IPS DF 6.9 (cell line): ENCODE data around the gene RASL11A.
"Not testable (repeated sequence)": the region's sequence is repeated elsewhere in the genome, so short reads cannot be mapped to it uniquely, and the experiment has no call there.

Source experiments
- DNase-seq: peaks from one replicate; pipeline ENCODE4 v3.0.0-alpha.2; 2013; ENCODE audit warnings: low read depth, low spot score
- H3K27ac ChIP-seq: one replicate; pipeline ENCODE4 v1.5.1; 2013; ENCODE audit warnings: low read length, control low read depth
- H3K27me3 ChIP-seq: 2 replicates; pipeline ENCODE4 v1.6.1; 2013; ENCODE audit warnings: mild to moderate bottlenecking, low read length; ENCODE audit not compliant: control insufficient read depth, insufficient read depth
- H3K36me3 ChIP-seq: 2 replicates; pipeline ENCODE4 v1.6.1; 2013; ENCODE audit warnings: low read length; ENCODE audit not compliant: control insufficient read depth, insufficient read depth
- H3K4me1 ChIP-seq: 2 replicates; pipeline ENCODE4 v1.6.1; 2013; ENCODE audit warnings: low read length; ENCODE audit not compliant: control insufficient read depth, insufficient read depth
- H3K4me3 ChIP-seq: 2 replicates; pipeline ENCODE4 v1.5.1; 2013; ENCODE audit warnings: mild to moderate bottlenecking, low read length
- H3K9me3 ChIP-seq: 2 replicates; pipeline ENCODE4 v1.6.1; 2013; ENCODE audit warnings: low read length, inconsistent platforms; ENCODE audit not compliant: control insufficient read depth, insufficient read depth
- WGBS: extraction: QIAGEN DNeasy Blood & Tissue Kit; methylation state at CpG from one replicate; pipeline ENCODE4 v1.1.7; 2013; ENCODE audit warnings: mixed read lengths, missing lambda C conversion rate; ENCODE audit not compliant: insufficient read length, insufficient coverage; 5-methylcytosine and 5-hydroxymethylcytosine counted together

Gene RASL11A

DNA sequence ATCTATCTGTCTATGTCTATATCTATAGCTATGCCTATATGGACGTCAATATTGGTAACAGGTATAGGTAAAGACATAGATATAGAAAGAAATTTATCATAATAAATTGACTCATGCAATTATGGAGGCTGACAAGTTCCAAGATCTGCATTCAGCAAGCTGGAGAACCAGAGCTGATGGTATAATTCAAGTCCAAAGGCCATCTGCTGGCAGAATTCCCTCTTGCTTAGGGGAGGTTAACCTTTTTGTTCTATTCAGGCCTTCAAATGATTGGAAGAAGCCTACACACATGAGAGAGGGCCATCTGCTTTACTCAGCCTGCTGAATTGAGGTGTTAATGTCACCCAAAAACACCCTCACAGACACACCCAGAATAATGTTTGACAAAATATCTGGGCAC lies 10.8 kb downstream of the RASL11A start:
- H3K27ac ChIP-seq = no peak overlapping the region
- no peaks in the 10 kb centered on the region for H3K4me1 ChIP-seq
- no CpG with 5 or more reads among the region's 1 CpG for WGBS
- no peaks in the 10 kb centered on the region for H3K9me3 ChIP-seq
- H3K36me3 ChIP-seq = no peaks in the 10 kb centered on the region
- no peak overlapping the region for H3K4me3 ChIP-seq
- H3K27me3 ChIP-seq = no peaks in the 10 kb centered on the region
- no peak for DNase-seq

DNA sequence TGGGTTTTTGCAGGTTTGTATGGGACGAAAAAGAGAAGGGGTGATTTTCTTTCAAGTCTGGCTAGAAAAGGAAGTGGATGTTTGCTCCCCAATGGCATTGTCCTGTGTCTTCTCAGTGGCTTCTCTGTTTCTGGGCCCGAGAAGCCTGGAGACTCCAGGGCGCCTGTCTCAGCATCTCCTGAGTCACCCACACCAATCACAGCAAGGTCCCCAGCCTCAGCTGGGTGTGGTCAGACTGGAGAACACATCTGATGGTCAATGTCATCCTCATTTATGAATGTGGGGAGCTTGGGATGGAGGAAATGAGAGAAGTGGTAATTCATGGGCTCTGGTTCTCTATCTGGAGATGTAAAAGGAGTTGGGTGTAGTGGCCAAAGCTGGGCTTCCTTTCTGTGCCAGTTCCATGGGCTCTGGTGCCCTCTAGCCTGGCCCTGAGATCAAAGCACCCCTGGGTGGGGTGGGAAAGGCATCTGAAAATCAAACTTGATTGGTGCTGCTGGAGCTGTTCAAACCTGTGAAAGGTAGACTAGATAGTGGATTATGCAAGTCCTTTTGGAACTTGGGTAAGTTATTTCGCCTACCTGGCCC lies 13.4 kb downstream of the RASL11A start:
- DNase-seq = no peak
- Histone ChIP-seq H3K27ac (no peak overlapping the region), H3K4me3 (no peak overlapping the region), H3K9me3 (no peaks in the 10 kb centered on the region), H3K36me3 (no peaks in the 10 kb centered on the region), H3K4me1 (no peaks in the 10 kb centered on the region), H3K27me3 (no peaks in the 10 kb centered on the region)
- no CpG with 5 or more reads among the region's 4 CpGs for WGBS

DNA sequence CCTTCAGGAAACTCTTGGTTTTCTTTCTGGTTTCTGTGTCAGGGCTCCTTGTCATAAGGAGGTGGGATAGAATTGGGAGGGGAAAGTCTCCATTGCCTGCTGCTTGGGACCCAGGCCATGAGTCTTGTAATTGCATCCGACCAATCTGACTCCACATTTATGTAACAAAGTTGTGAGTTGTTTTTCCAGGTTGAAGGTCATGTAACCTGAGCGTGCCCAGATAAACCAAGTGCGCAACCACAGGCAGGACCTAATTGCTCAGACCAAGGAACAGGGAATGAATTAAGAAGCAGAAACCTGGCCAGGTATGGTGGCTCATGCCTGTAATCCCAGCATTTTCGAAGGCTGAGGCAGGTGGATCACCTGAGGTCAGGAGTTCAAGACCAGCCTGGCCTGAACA lies 17.8 kb downstream of the RASL11A start:
- H3K4me3 ChIP-seq = no peak overlapping the region
- no peaks in the 10 kb centered on the region for H3K4me1 ChIP-seq
- no CpG with 5 or more reads among the region's 4 CpGs for WGBS
- H3K9me3 ChIP-seq = no peaks in the 10 kb centered on the region
- DNase-seq = no peak
- H3K27ac ChIP-seq = no peak overlapping the region
- no peaks in the 10 kb centered on the region for H3K36me3 ChIP-seq
- H3K27me3 ChIP-seq = no peaks in the 10 kb centered on the region

DNA sequence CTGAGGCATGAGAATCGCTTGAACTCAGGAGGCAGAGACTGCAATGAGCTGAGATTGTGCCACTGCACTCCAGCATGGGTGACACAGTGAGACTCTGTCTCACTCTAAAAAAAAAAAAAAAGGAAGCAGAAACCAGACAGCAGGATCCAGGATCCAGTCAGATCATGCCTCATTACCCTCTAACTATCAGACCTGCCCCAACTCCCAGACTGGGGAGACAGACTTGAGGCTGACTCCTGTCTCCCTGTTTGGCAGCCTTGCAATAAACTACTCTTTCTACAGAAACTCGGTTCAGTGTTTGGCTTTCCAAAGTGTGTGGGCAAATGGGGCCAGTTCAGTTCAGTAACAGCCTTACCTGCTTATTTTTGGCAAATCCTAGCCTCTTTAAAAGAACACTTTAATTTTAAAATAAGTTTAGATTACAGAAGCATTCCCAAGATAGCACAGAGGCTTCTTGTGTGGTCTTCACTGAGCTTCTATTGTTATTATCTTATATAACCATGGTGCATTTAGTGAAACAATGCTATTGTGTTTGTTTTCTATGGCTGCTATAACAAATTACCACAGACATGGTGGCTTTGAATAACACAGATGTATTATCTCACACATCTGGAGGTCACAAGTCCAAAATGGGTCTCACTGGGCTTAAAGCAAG lies 18.5 kb downstream of the RASL11A start:
- H3K4me3 ChIP-seq = no peak overlapping the region
- no peaks in the 10 kb centered on the region for H3K36me3 ChIP-seq
- no peaks in the 10 kb centered on the region for H3K27me3 ChIP-seq
- H3K4me1 ChIP-seq = no peaks in the 10 kb centered on the region
- no peak overlapping the region for H3K27ac ChIP-seq
- no CpG with 5 or more reads among the region's 2 CpGs for WGBS
- no peaks in the 10 kb centered on the region for H3K9me3 ChIP-seq
- no peak for DNase-seq

DNA sequence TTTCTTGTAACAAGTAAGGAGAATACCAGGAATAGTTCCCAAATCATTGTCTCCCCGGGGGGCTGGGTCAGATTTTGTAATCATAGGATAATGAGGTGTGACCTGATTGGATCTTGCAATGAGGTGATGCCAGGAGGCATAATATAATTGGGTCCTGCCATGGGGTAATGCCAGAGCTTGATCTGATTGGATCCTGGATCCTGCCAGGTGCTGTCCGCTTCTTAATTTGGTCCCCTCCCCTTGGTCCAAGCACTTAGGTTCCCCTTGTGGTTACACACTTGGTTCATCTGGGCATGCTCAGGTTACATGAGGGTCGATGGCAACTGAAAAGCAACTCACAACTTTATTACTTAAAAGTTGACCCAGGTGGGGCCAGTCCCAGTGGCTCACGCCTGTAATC lies 20.1 kb downstream of the RASL11A start:
- no CpG with 5 or more reads among the region's 4 CpGs for WGBS

DNA sequence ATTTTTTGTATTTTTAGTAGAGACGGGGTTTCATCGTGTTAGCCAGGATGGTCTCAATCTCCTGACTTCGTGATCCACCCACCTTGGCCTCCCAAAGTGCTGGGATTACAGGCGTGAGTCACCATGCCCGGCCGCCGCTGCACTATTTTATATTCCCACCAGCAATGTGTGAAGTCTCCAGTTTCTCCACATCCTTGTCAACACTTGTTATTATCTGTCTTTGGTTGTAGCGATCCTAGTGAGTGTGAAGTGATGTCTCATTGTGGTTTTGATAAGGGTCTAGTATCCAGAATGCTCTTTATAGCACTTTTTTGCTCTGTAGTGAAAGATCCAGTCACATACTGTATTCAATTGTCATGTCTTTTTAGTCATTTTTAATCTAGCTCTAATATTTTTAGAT lies 21.3 kb downstream of the RASL11A start:
- H3K4me1 ChIP-seq = not testable (repeated sequence)
- no CpG with 5 or more reads among the region's 8 CpGs for WGBS

More for the DNA sequence above, 20.1 kb downstream of the RASL11A start:
- H3K36me3 ChIP-seq = no peaks in the 10 kb centered on the region
- no peaks in the 10 kb centered on the region for H3K9me3 ChIP-seq
- H3K27ac ChIP-seq = no peak overlapping the region
- H3K4me1 ChIP-seq = no peaks in the 10 kb centered on the region
- no peaks in the 10 kb centered on the region for H3K27me3 ChIP-seq
- no peak overlapping the region for H3K4me3 ChIP-seq
- no peak for DNase-seq

DNA sequence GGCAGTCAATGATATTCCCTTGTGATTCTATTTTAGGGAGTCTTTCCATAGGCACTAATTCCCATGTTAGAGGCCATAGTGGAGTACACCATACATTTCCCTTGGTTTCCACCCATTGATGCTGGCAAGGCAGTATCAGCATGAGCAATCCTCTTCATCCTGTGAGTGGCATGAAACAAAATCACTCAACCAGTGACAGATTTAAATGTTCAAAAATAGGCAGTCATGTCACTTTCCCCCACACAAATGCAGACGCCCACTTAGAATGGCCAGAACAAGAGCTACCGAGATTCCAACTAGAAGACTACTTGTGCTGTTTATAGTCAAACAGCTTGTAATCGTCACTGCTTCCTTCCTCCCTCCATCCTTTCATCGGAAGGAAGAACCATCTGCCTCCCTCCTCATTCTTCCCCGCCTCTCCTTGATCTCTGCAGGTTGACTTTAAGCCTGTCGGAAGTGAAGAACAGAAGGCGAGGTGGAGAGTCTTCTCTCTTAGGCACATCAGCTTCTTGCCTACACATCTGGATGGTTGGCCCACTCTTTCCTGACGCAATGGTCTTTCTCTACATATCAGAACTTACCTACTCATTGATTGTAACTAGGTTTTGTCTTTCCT lies 22.6 kb downstream of the RASL11A start:
- DNase-seq = no peak
- no peaks in the 10 kb centered on the region; the same call in 1 of the 2 replicates for H3K27me3 ChIP-seq
- WGBS = no CpG with 5 or more reads among the region's 8 CpGs
- no peak overlapping the region for H3K4me3 ChIP-seq
- no peak overlapping the region for H3K27ac ChIP-seq
- no peaks in the 10 kb centered on the region for H3K4me1 ChIP-seq
- no peaks in the 10 kb centered on the region for H3K9me3 ChIP-seq
- no peaks in the 10 kb centered on the region for H3K36me3 ChIP-seq

More for the DNA sequence above, 21.3 kb downstream of the RASL11A start:
- H3K4me3 ChIP-seq, H3K27me3 ChIP-seq, H3K36me3 ChIP-seq, DNase-seq, H3K27ac ChIP-seq, H3K9me3 ChIP-seq: not testable (repeated sequence)

DNA sequence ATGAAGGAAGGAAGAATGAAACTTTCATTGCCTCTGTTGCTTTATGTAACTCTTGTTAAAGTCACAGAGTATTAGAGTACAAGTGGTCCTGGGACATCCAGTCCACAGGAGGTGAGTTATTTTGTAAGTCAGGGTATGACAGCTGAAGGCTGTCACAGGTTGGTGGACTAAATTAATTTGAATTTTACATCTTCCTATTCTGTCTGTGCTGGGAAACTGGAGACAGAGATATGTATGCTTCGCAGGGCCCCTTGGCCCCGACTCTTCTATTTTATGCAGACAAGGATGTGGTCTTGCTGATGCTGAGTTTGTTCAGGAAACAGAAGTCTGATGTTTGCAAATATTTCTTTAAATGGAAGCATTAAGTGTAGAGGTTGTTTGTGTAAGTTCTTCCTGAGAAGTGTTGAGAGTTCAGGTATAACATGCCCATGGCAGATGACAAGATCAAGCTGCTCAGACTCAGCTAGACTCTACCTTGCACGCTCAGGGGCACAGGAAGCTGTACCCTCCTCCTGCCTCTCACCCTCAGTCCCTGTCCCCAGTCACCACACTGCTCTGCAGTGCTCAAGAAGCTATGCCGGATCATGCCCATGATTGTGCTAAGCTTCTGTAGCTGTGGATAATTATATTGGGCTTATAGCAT lies 23.4 kb downstream of the RASL11A start:
- no CpG with 5 or more reads among the region's 4 CpGs for WGBS
- DNase-seq = no peak
- H3K9me3 ChIP-seq = no peaks in the 10 kb centered on the region
- H3K4me3 ChIP-seq = no peak overlapping the region
- H3K4me1 ChIP-seq = no peaks in the 10 kb centered on the region
- H3K36me3 ChIP-seq = no peaks in the 10 kb centered on the region
- H3K27ac ChIP-seq = no peak overlapping the region
- H3K27me3 ChIP-seq = no peaks in the 10 kb centered on the region; the same call in 1 of the 2 replicates

DNA sequence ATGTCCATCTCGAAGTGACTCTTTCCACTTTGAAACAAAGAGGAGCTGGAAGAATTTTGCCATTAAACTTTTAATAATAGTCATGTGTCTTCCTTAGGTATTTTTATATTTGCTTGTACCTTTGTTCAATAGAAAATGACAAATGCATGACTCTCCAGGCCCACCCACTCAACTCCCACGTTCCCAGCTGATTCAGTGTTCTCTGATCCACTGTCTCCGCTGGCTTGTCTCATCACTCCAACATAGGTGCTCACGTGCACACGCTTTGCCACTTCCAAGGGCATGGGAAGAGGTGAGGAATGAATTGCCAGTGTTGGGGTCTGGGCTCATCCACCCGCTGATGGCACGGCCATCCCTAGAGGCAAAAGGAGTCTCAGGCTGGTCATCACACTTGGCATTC lies 24.5 kb downstream of the RASL11A start:
- H3K9me3 ChIP-seq = no peaks in the 10 kb centered on the region
- H3K27ac ChIP-seq = no peak overlapping the region
- no peak for DNase-seq
- no peaks in the 10 kb centered on the region; the same call in 1 of the 2 replicates for H3K27me3 ChIP-seq
- no CpG with 5 or more reads among the region's 7 CpGs for WGBS
- H3K4me3 ChIP-seq = no peak overlapping the region
- no peaks in the 10 kb centered on the region for H3K4me1 ChIP-seq
- no peaks in the 10 kb centered on the region for H3K36me3 ChIP-seq

DNA sequence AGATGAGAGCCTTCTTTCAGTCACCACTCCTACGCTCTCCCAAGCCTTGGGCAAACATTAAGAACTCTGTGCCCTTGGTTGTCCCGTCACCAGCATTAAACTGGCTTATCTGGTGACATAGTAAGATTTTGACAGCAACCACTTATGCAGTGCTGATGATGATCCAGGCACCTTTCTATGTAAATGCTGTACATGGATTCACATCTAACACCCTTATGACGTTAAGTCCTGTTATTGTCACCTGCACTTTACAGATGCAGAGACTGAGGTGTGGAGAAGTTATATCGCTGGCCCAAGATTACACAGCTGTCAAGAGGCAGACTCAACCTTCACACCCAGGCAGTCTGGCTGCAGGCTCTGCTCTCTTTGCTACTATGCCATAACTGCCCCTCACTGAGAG lies 25.0 kb downstream of the RASL11A start:
- Histone ChIP-seq H3K36me3 (no peaks in the 10 kb centered on the region), H3K27ac (no peak overlapping the region), H3K4me1 (no peaks in the 10 kb centered on the region), H3K4me3 (no peak overlapping the region), H3K27me3 (no peaks in the 10 kb centered on the region; the same call in 1 of the 2 replicates), H3K9me3 (no peaks in the 10 kb centered on the region)
- WGBS = no CpG with 5 or more reads among the region's 4 CpGs
- DNase-seq = no peak
